Activated CD4-positive, alpha-beta T cell treated with anti-CD3 and anti-CD28 coated beads, Interleukin-10, Interleukin-2, amounts not matched to agents 100 ng/mL and 50 ng/mL, durations not matched to agents 16 hours and 8 hours (primary cell): ENCODE measurements around the gene USP33.
"Not testable (repeated sequence)": the region's sequence is repeated elsewhere in the genome, so short reads cannot be mapped to it uniquely, and the experiment has no call there.

Experiments used
- DNase-seq: peaks from one replicate; pipeline ENCODE4 v3.0.0-alpha.2; 2020

USP33 gene

GRCh38 chr1:77670330-77670729, 89.3 kb downstream of the USP33 start:
- no peak for DNase-seq

- DNase-seq, result peak; percentile 23
Observed at GRCh38 chr1:77668924-77669449, 90.7 kb downstream of the USP33 start.

GRCh38 chr1:77664939-77665516, 94.6 kb downstream of the USP33 start:
- no peak for DNase-seq

GRCh38 chr1:77661696-77662095, 98.0 kb downstream of the USP33 start:
- no peak for DNase-seq

- no peak for DNase-seq
Observed at GRCh38 chr1:77659879-77660593, 99.6 kb downstream of the USP33 start.

- no peak for DNase-seq
Observed at GRCh38 chr1:77658271-77658670, 101.4 kb downstream of the USP33 start.

- peak; percentile 17 for DNase-seq
Observed at GRCh38 chr1:77655431-77655974, 104.1 kb downstream of the USP33 start.

GRCh38 chr1:77652970-77653516, 106.6 kb downstream of the USP33 start:
- no peak for DNase-seq

GRCh38 chr1:77652268-77652667, 107.4 kb downstream of the USP33 start:
- no peak for DNase-seq

- no peak for DNase-seq
Observed at GRCh38 chr1:77649127-77649526, 110.5 kb downstream of the USP33 start.

- not testable (repeated sequence) for DNase-seq
Observed at GRCh38 chr1:77646224-77646623, 113.4 kb downstream of the USP33 start.
